Embryonic facial prominence (tissue), 1 donor: Measurements from ENCODE around the gene MEIS2.

Experiments
- DNase-seq: peaks from one replicate; pipeline ENCODE4 v3.0.0-alpha.2; 2016; ENCODE audit errors: extremely low spot score

Gene MEIS2

DNA sequence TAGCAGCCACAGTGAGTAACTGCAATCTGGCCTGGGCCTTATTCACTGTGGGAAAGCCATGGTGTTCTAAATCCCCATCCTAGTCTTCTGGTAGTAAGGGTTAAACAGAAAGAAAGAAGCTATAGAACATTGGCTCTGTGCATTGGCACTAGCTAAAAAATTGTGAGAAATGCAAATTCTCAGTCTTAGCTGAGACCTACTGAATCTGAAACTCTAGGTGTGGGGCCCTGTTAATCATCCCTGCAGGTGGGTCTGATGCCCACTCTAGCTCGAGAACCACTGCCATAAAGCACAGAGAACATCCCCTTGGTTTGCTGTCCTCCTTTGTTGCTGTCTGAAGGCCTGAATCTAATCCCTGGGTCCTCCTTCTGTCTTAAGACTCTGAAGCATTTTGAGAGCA is 59.3 kb downstream of the MEIS2 start:
- DNase-seq: no peak

GRCh38 chr15:37040072-37040742 is 60.1 kb downstream of the MEIS2 start:
- DNase-seq: no peak

DNA sequence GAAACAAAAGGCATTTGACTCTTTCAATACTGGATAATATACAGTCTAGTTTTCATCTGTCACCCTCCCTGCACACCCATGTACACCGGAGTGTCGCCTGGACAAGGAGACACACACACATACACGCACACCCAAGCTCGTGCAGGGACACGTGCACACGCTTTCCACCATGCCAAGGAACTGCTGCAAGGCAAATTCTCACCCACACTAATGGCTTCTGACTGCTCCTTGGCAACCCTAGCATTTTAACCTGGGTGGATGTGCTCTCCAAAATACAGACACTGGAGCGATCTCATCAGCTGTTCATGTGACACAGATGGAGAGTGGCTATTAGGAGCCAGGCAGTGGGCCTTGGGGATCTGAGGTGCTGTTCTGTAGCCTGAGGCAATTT is 61.6 kb downstream of the MEIS2 start:
- no peak for DNase-seq

- no peak for DNase-seq
Observed at GRCh38 chr15:37037850-37038715, 62.3 kb downstream of the MEIS2 start.

DNA sequence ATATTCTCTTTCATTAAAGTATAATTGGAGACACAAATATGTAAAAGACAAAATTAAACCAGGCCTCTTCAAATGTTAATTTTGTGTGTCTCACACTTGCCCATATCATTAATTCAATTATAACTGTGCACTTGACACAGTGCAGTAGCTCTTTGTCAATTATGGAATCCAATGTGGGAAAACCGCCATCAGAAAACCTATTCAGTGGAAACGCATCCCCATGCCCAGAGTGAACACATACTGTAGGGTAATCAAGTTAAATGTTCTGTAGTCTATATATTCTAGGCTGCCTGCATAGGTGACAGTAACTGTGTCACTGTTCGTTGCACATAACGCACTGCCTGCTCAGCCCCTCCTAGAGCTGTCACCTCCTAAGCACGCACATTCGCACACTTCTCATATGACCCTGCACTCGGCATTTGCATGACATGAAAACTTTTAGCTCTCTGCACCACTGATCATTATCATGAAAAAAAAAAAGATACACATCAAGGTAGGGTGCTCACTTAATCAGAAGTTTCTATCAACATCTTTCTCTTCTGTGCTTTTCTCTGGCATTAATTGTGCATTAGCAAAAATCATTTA is 63.2 kb downstream of the MEIS2 start:
- no peak for DNase-seq

GRCh38 chr15:37034835-37035748 is 65.3 kb downstream of the MEIS2 start:
- DNase-seq: no peak

DNA sequence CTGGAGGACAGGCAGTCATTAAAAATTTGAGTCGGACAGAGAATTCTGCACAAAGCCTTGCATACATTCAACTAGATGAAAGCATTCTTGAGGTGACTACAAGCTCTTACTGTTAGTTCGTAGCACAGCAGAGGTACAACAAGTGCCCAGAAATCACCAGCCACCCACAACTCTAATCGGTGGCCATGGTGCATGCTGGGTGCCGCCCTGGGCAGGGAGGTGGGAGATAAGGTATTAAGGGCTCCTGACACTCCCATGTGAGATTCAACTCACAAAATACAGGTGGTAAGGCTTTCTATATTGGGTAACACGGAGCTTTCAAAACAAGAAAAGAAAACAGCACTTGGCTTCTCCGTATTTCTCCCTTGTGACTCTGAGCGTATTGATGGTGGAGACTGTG is 66.0 kb downstream of the MEIS2 start:
- no peak for DNase-seq

- DNase-seq: no peak
Observed at GRCh38 chr15:37032091-37032775, 68.1 kb downstream of the MEIS2 start.

GRCh38 chr15:37031198-37031597 is 69.2 kb downstream of the MEIS2 start:
- no peak for DNase-seq

GRCh38 chr15:37028625-37029296 is 71.6 kb downstream of the MEIS2 start:
- DNase-seq: no peak

- DNase-seq: no peak
Observed at GRCh38 chr15:37020852-37021251, 79.5 kb downstream of the MEIS2 start.

GRCh38 chr15:37019479-37020433 is 80.6 kb downstream of the MEIS2 start:
- no peak for DNase-seq

DNA sequence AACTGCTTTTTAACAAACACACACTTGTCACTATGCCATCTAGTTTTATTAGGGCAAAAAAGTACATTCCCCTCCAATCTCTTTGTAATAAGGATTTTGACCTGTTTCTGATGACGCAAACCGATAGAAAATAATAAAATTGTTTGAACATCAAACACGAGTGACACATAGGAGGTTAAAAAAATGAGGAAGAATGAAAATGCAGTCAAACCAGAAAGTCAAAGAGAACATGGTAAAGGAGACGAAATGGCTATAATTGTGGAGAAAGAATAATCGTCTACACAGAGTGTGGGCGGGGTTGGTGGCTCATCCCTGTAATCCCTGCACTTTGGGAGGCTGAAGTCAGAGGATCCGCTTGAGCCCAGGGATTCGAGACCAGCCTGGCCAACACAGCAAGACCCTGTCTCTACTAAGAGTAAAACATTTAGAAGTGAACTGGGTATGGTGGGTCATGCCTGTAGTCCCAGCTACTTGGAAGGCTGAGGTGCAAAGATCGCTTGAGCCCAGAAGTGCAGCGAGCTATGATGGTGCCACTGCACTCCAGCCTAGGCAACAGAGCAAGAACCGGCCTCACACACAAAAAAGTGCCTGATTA is 83.2 kb downstream of the MEIS2 start:
- no peak for DNase-seq

DNA sequence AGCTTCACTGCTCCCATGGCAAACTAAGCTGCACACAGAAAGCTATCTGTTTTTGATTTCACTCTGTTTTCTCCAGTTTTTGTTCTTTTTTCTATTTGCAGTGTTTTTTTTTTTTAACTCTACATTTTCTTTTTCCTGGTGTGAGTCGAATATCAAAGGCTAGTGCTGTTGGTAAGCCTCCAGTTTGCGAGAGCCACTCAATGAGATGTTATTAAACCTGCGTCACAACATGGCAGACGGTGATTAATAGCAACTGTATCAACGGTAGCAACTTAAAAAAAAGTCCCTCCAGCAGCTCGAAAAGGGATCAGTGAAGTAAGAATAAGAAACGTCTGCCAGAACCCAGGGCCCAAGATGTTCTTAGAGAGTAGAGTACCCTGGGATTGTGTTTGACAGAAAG is 84.1 kb downstream of the MEIS2 start:
- DNase-seq: peak; percentile 34

GRCh38 chr15:37015451-37015850 is 84.9 kb downstream of the MEIS2 start:
- no peak for DNase-seq

GRCh38 chr15:37015035-37015434 is 85.3 kb downstream of the MEIS2 start:
- DNase-seq: no peak

- no peak for DNase-seq
Observed at GRCh38 chr15:37014566-37014965, 85.8 kb downstream of the MEIS2 start.

- no peak for DNase-seq
Observed at GRCh38 chr15:37014137-37014536, 86.2 kb downstream of the MEIS2 start.

GRCh38 chr15:37010595-37010994 is 89.8 kb downstream of the MEIS2 start:
- no peak for DNase-seq
